ENCODE results near the gene MAU2. TPM values are rescaled to one million over a fixed set of nuclear protein-coding genes. Genes with fewer than 3 reads are reported as not detected.

The MAU2 gene
- total and polyA plus RNA-seq, 2 of the 13 experiments (the other 11 are each of a cell fraction or from before 2014, with no cell fraction given) = 16.8 to 33.8 TPM

DNA sequence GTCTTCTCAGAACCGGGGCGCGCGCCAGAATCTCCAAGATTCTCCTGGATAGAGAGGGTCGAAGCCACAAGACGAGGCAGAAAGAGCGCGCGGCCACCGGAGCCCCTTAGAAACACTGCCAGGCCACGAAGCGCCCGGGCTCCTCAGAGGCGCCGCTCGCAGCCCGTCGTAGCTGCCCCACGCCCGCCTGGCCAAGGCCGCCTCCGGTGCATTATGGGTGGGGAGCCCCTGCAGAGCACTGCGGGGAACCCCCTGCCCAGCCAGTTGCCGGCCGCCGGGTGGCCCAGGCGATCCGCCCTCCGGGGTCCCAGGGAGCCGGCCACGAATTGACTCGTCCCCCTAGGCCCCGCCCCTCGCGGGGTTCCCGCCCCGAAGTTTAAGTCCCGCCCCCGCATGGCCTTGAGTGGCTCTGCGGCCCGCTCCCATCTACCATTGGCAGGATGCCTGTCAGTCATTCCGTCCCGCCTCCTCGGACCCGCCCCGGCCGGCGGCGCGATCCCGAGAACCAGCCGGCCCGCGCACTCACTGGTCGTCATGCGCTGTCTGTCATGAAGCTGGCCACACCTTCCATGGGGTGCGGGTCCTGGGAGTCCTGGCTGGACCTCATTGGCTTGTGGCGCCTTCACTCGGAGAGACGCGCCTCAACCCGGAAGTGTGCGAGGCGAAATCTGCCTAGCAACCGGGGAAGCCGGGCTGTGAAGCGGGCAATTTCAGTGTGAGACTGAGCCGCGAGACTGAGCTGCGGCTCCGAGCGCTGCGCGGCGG, 64.7 kb downstream of the MAU2 start (continued):
- TF ChIP-seq, protein P1, sequence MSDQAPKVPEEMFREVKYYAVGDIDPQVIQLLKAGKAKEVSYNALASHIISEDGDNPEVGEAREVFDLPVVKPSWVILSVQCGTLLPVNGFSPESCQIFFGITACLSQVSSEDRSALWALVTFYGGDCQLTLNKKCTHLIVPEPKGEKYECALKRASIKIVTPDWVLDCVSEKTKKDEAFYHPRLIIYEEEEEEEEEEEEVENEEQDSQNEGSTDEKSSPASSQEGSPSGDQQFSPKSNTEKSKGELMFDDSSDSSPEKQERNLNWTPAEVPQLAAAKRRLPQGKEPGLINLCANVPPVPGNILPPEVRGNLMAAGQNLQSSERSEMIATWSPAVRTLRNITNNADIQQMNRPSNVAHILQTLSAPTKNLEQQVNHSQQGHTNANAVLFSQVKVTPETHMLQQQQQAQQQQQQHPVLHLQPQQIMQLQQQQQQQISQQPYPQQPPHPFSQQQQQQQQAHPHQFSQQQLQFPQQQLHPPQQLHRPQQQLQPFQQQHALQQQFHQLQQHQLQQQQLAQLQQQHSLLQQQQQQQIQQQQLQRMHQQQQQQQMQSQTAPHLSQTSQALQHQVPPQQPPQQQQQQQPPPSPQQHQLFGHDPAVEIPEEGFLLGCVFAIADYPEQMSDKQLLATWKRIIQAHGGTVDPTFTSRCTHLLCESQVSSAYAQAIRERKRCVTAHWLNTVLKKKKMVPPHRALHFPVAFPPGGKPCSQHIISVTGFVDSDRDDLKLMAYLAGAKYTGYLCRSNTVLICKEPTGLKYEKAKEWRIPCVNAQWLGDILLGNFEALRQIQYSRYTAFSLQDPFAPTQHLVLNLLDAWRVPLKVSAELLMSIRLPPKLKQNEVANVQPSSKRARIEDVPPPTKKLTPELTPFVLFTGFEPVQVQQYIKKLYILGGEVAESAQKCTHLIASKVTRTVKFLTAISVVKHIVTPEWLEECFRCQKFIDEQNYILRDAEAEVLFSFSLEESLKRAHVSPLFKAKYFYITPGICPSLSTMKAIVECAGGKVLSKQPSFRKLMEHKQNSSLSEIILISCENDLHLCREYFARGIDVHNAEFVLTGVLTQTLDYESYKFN (CRISPR knock-in tag; conservative IDR thresholded peaks at IDR 0.05) = 0 out of 2 replicates have a peak, but pooled peaks have one; percentile 17
- TF ChIP-seq MXI1 (IDR thresholded peaks at IDR 0.05; ENCODE audit: borderline replicate concordance, low read depth, low read length) (peak; percentile 84; the same call in 2 of the 3 replicates), ZNF260 (CRISPR knock-in tag; IDR thresholded peaks at IDR 0.05; ENCODE audit: borderline replicate concordance, low read depth) (no peak), SRF (IDR thresholded peaks at IDR 0.05; ENCODE audit: low read depth, low read length) (peak; percentile 42; the same call in 1 of the 2 replicates), MATR3 (CRISPR knock-in tag; IDR thresholded peaks at IDR 0.05) (no peak), CHCHD3 (CRISPR knock-in tag; IDR thresholded peaks at IDR 0.05) (no peak), POLR2G (IDR thresholded peaks at IDR 0.05; ENCODE audit: low read depth, low read length) (peak; percentile 43; the same call in 1 of the 2 replicates), NCOR1 (IDR thresholded peaks at IDR 0.05; ENCODE audit: borderline replicate concordance, low read length) (no peak; the same call in 1 of the 2 replicates), PHF21A (CRISPR knock-in tag; IDR thresholded peaks at IDR 0.05) (peak; percentile 37; the same call in 1 of the 2 replicates), SNAPC2 (CRISPR knock-in tag; IDR thresholded peaks at IDR 0.05) (no peak), YEATS2 (CRISPR knock-in tag; IDR thresholded peaks at IDR 0.05; ENCODE audit: borderline replicate concordance) (peak; percentile 30; the same call in 1 of the 2 replicates), TSC22D2 (CRISPR knock-in tag; IDR thresholded peaks at IDR 0.05; ENCODE audit: borderline replicate concordance) (no peak; the same call in 1 of the 2 replicates), FOXC1 (CRISPR knock-in tag; IDR thresholded peaks at IDR 0.05; ENCODE audit: borderline replicate concordance) (peak; percentile 67), GTF3A (CRISPR knock-in tag; conservative IDR thresholded peaks at IDR 0.05) (no peak), ARNT2 (CRISPR knock-in tag; IDR thresholded peaks at IDR 0.05; ENCODE audit: low read depth) (peak; percentile 74), RFXAP (CRISPR knock-in tag; IDR thresholded peaks at IDR 0.05; ENCODE audit: borderline replicate concordance) (peak; percentile 100), IRF2 (CRISPR knock-in tag; IDR thresholded peaks at IDR 0.05) (0 out of 2 replicates have a peak, but pooled peaks have one; percentile 41), ZNF143 (CRISPR knock-in tag; IDR thresholded peaks at IDR 0.05) (peak; percentile 84), ZNF256 (CRISPR knock-in tag; conservative IDR thresholded peaks at IDR 0.05) (no peak), CAMTA2 (CRISPR knock-in tag; IDR thresholded peaks at IDR 0.05; ENCODE audit: borderline replicate concordance) (no peak), KDM2A (CRISPR knock-in tag; IDR thresholded peaks at IDR 0.05; ENCODE audit: borderline replicate concordance, low read depth) (peak; percentile 54; the same call in 1 of the 2 replicates), SMAD1 (CRISPR knock-in tag; IDR thresholded peaks at IDR 0.05; ENCODE audit: borderline replicate concordance, low read depth) (peak; percentile 53; the same call in 1 of the 2 replicates)
- TF ChIP-seq, protein P2, sequence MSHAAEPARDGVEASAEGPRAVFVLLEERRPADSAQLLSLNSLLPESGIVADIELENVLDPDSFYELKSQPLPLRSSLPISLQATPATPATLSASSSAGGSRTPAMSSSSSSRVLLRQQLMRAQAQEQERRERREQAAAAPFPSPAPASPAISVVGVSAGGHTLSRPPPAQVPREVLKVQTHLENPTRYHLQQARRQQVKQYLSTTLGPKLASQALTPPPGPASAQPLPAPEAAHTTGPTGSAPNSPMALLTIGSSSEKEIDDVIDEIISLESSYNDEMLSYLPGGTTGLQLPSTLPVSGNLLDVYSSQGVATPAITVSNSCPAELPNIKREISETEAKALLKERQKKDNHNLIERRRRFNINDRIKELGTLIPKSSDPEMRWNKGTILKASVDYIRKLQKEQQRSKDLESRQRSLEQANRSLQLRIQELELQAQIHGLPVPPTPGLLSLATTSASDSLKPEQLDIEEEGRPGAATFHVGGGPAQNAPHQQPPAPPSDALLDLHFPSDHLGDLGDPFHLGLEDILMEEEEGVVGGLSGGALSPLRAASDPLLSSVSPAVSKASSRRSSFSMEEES (CRISPR knock-in tag; IDR thresholded peaks at IDR 0.05) = 0 out of 2 replicates have a peak, but pooled peaks have one; percentile 34

Measured in HepG2 (cell line).